Trophoblast cell (in vitro differentiated cells and primary cell): ENCODE data around the gene COA7.
A peak's percentile ranks its signal among the peaks of the same experiment; 100 is the strongest.

Experiments used
- DNase-seq, 2 donors: peaks; one replicate each; pipeline ENCODE4 v3.0.0-alpha.2; 2016
- H2AFZ ChIP-seq: 2 replicates; pipeline ENCODE4 v1.6.1; 2013; ENCODE audit warnings: low read length, moderate library complexity, mild to moderate bottlenecking; ENCODE audit not compliant: insufficient read depth, poor library complexity
- H2AK5ac ChIP-seq: 2 replicates; pipeline ENCODE4 v1.6.1; 2013; ENCODE audit warnings: mild to moderate bottlenecking, low read length
- H2BK120ac ChIP-seq: 2 replicates; pipeline ENCODE4 v1.6.1; 2013; ENCODE audit warnings: low read length, mild to moderate bottlenecking, moderate library complexity; ENCODE audit not compliant: insufficient read depth, poor library complexity
- H2BK12ac ChIP-seq: 2 replicates; pipeline ENCODE4 v1.6.1; 2013; ENCODE audit warnings: mild to moderate bottlenecking, low read length, moderate library complexity
- H2BK5ac ChIP-seq: 2 replicates; pipeline ENCODE4 v1.6.1; 2013; ENCODE audit warnings: low read length, low read depth, moderate library complexity, mild to moderate bottlenecking; ENCODE audit not compliant: poor library complexity
- H3K14ac ChIP-seq: 2 replicates; pipeline ENCODE4 v1.6.1; 2013; ENCODE audit warnings: mild to moderate bottlenecking, low read length
- H3K18ac ChIP-seq: 2 replicates; pipeline ENCODE4 v1.6.1; 2013; ENCODE audit warnings: mild to moderate bottlenecking, low read length
- H3K23ac ChIP-seq: 2 replicates; pipeline ENCODE4 v1.6.1; 2013; ENCODE audit warnings: low read length
- H3K27ac ChIP-seq: 2 replicates; pipeline ENCODE4 v1.5.1; 2013; ENCODE audit warnings: low read depth, mild to moderate bottlenecking, inconsistent platforms, low read length, moderate library complexity
- H3K27me3 ChIP-seq: 2 replicates; pipeline ENCODE4 v1.6.1; 2013; ENCODE audit warnings: inconsistent platforms, mild to moderate bottlenecking, low read length, moderate library complexity; ENCODE audit not compliant: insufficient read depth
- H3K36me3 ChIP-seq, 2 experiments: 1 replicate in 1 of 2; 2 replicates in 1 of 2; pipeline ENCODE4 v1.6.1; 2013; ENCODE audit warnings: low read length in 2 of 2, mild to moderate bottlenecking in 2 of 2, moderate library complexity in 1 of 2; ENCODE audit not compliant: insufficient read depth in 2 of 2, control insufficient read depth in 1 of 2
- H3K4ac ChIP-seq: 2 replicates; pipeline ENCODE4 v1.6.1; 2013; ENCODE audit warnings: low read depth, mild to moderate bottlenecking, low read length, moderate library complexity
- H3K4me1 ChIP-seq, 2 experiments: 1 replicate in 1 of 2; 2 replicates in 1 of 2; pipeline ENCODE4 v1.6.1; 2013; ENCODE audit warnings: low read length in 2 of 2, mild to moderate bottlenecking in 2 of 2, moderate library complexity in 1 of 2; ENCODE audit not compliant: insufficient read depth in 2 of 2, control insufficient read depth in 1 of 2
- H3K4me2 ChIP-seq: 2 replicates; pipeline ENCODE4 v1.6.1; 2013; ENCODE audit warnings: inconsistent platforms, mild to moderate bottlenecking, low read length, moderate library complexity
- H3K4me3 ChIP-seq: 2 replicates; pipeline ENCODE4 v1.5.1; 2013; ENCODE audit warnings: mild to moderate bottlenecking, low read depth, low read length, inconsistent platforms
- H3K79me1 ChIP-seq: one replicate; pipeline ENCODE4 v1.6.1; 2013; ENCODE audit warnings: low read length
- H3K79me2 ChIP-seq: 2 replicates; pipeline ENCODE4 v1.6.1; 2013; ENCODE audit warnings: low read length, mild to moderate bottlenecking; ENCODE audit not compliant: control insufficient read depth, insufficient read depth, poor library complexity
- H3K9ac ChIP-seq: 2 replicates; pipeline ENCODE4 v1.6.1; 2013; ENCODE audit warnings: mild to moderate bottlenecking, low read length
- H3K9me3 ChIP-seq: 2 replicates; pipeline ENCODE4 v1.6.1; 2013; ENCODE audit warnings: low read depth, mild to moderate bottlenecking, control low read depth, inconsistent platforms, low read length; ENCODE audit not compliant: insufficient read depth
- H4K12ac ChIP-seq: 2 replicates; pipeline ENCODE4 v1.6.1; 2013; ENCODE audit warnings: low read depth, mild to moderate bottlenecking, low read length, moderate library complexity
- H4K8ac ChIP-seq: 2 replicates; pipeline ENCODE4 v1.6.1; 2013; ENCODE audit warnings: low read depth, mild to moderate bottlenecking, low read length, moderate library complexity
- H4K91ac ChIP-seq: one replicate; pipeline ENCODE4 v1.6.1; 2013; ENCODE audit warnings: low read depth, mild to moderate bottlenecking, low read length, moderate library complexity
- WGBS: extraction: QIAGEN DNeasy Blood & Tissue Kit; methylation state at CpG from one replicate; pipeline ENCODE4 v1.1.7; 2013; ENCODE audit warnings: missing lambda C conversion rate; ENCODE audit not compliant: insufficient read length, insufficient coverage; ENCODE audit errors: extremely low coverage; 5-methylcytosine and 5-hydroxymethylcytosine counted together

COA7 gene

GRCh38 chr1:52654063-52654462 lies 44.1 kb downstream of the COA7 start:
- H3K23ac ChIP-seq: no peak overlapping the region
- H3K79me1 ChIP-seq: peaks cover 1% of the 10 kb centered on the region
- H3K27ac ChIP-seq: no peak overlapping the region
- H3K4ac ChIP-seq: no peak overlapping the region
- no peak overlapping the region for H4K12ac ChIP-seq
- H4K91ac ChIP-seq: peak overlapping the region; percentile 5
- H3K18ac ChIP-seq: no peak overlapping the region
- no peaks in the 10 kb centered on the region for H3K79me2 ChIP-seq
- no peak overlapping the region for H3K9ac ChIP-seq
- no peak overlapping the region for H2BK5ac ChIP-seq
- H3K4me1 ChIP-seq: peaks cover 2 to 3% of the 10 kb centered on the region in 2 experiments
- no peaks in the 10 kb centered on the region for H3K36me3 ChIP-seq
- no peak overlapping the region for H2AK5ac ChIP-seq
- H3K4me3 ChIP-seq: no peak overlapping the region
- H4K8ac ChIP-seq: no peak overlapping the region
- no peak overlapping the region for H2AFZ ChIP-seq
- H3K27me3 ChIP-seq: no peaks in the 10 kb centered on the region
- no peak overlapping the region for H2BK120ac ChIP-seq
- no peaks in the 10 kb centered on the region for H3K9me3 ChIP-seq
- no peak for DNase-seq
- no peak overlapping the region for H3K4me2 ChIP-seq
- H3K14ac ChIP-seq: no peak overlapping the region
- H2BK12ac ChIP-seq: no peak overlapping the region

GRCh38 chr1:52653207-52653849 lies 44.8 kb downstream of the COA7 start:
- no CpG with 5 or more reads among the region's 5 CpGs for WGBS
- Histone ChIP-seq H3K9me3 (no peaks in the 10 kb centered on the region), H2BK120ac (no peak overlapping the region), H3K4me2 (no peak overlapping the region), H2BK5ac (no peak overlapping the region), H3K4ac (no peak overlapping the region), H4K12ac (no peak overlapping the region), H3K18ac (no peak overlapping the region), H3K36me3 (no peaks in the 10 kb centered on the region), H3K14ac (no peak overlapping the region), H3K27ac (no peak overlapping the region), H3K79me2 (no peaks in the 10 kb centered on the region), H3K23ac (no peak overlapping the region), H4K91ac (peak overlapping the region; percentile 5), H3K9ac (no peak overlapping the region), H3K4me1 (peaks cover 0 to 2% of the 10 kb centered on the region in 2 experiments), H3K79me1 (no peaks in the 10 kb centered on the region), H3K27me3 (no peaks in the 10 kb centered on the region), H2BK12ac (no peak overlapping the region), H2AFZ (no peak overlapping the region), H3K4me3 (no peak overlapping the region), H2AK5ac (no peak overlapping the region), H4K8ac (no peak overlapping the region)
- DNase-seq: no peak

GRCh38 chr1:52651904-52652303 lies 46.2 kb downstream of the COA7 start:
- H3K23ac ChIP-seq: no peak overlapping the region
- H4K12ac ChIP-seq: no peak overlapping the region
- no peak overlapping the region for H3K4ac ChIP-seq
- WGBS: no CpG with 5 or more reads among the region's 1 CpG
- no peaks in the 10 kb centered on the region for H3K9me3 ChIP-seq
- H3K27me3 ChIP-seq: no peaks in the 10 kb centered on the region
- H3K4me1 ChIP-seq: peaks cover 0 to 2% of the 10 kb centered on the region in 2 experiments
- no peak for DNase-seq
- H4K8ac ChIP-seq: no peak overlapping the region
- H3K4me2 ChIP-seq: no peak overlapping the region
- H3K9ac ChIP-seq: no peak overlapping the region
- H2BK120ac ChIP-seq: no peak overlapping the region
- H2AK5ac ChIP-seq: no peak overlapping the region
- H3K27ac ChIP-seq: no peak overlapping the region
- H2AFZ ChIP-seq: no peak overlapping the region
- no peaks in the 10 kb centered on the region for H3K79me1 ChIP-seq
- no peaks in the 10 kb centered on the region for H3K36me3 ChIP-seq
- no peaks in the 10 kb centered on the region for H3K79me2 ChIP-seq
- no peak overlapping the region for H2BK5ac ChIP-seq
- no peak overlapping the region for H4K91ac ChIP-seq
- no peak overlapping the region for H3K18ac ChIP-seq
- no peak overlapping the region for H3K4me3 ChIP-seq
- no peak overlapping the region for H2BK12ac ChIP-seq
- no peak overlapping the region for H3K14ac ChIP-seq

DNA sequence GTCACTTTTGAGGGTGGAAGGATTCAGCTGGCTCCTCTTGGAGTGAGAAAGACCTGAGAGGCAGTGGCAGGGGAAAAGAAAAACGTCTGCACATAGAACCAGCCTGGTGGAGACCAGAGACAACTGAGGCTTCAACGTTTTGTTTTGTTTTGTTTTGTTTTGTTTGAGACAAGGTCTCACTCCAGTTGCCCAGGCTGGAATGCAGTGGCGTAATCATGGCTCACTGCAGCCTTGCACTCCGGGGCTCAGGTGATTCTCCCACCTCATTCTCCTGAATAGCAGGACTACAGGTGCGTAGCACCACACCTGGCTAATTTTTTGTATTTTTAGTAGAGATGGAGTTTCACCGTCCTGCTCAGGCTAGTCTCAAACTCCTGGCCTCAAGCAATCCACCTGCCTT lies 52.9 kb downstream of the COA7 start:
- WGBS: no CpG with 5 or more reads among the region's 6 CpGs
- Histone ChIP-seq H2BK120ac (no peak overlapping the region), H2BK5ac (no peak overlapping the region), H3K79me2 (no peaks in the 10 kb centered on the region), H3K14ac (no peak overlapping the region), H2AK5ac (no peak overlapping the region), H3K9me3 (no peaks in the 10 kb centered on the region), H2AFZ (no peak overlapping the region), H3K79me1 (no peaks in the 10 kb centered on the region), H4K8ac (no peak overlapping the region), H3K18ac (no peak overlapping the region), H2BK12ac (no peak overlapping the region), H3K9ac (no peak overlapping the region), H4K12ac (no peak overlapping the region), H3K27ac (no peak overlapping the region), H3K4me3 (no peak overlapping the region), H3K36me3 (no peaks in the 10 kb centered on the region), H3K27me3 (no peaks in the 10 kb centered on the region), H3K4ac (no peak overlapping the region), H4K91ac (no peak overlapping the region), H3K4me2 (no peak overlapping the region), H3K4me1 (peaks cover 0 to 2% of the 10 kb centered on the region in 2 experiments), H3K23ac (no peak overlapping the region)
- peak; percentile 12 to 60 for DNase-seq
